ENCODE measurements around the gene PPA2.

DNA sequence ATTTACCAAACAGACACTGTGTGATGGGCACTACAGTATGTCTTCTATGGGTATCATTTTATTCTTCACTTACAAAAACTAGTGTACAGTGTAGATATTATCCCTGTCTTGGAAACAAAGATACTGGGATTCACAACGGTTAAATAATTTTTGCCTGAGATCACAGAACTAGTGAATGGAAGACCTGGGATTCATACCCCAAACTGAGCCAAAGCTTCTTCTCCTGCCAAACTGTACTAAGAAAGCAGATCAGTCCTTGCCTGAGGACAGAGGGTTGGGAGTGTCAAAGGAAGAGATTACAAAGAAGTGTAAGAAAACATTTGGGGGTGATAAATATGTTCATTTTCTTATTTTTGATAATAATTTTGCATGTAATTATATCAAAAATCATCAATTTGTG is 43.1 kb downstream of the PPA2 start:
- TF ChIP-seq SPI1 (IDR thresholded peaks at IDR 0.05; ENCODE audit: borderline replicate concordance, low read depth): no peak
- TF ChIP-seq, protein P1, sequence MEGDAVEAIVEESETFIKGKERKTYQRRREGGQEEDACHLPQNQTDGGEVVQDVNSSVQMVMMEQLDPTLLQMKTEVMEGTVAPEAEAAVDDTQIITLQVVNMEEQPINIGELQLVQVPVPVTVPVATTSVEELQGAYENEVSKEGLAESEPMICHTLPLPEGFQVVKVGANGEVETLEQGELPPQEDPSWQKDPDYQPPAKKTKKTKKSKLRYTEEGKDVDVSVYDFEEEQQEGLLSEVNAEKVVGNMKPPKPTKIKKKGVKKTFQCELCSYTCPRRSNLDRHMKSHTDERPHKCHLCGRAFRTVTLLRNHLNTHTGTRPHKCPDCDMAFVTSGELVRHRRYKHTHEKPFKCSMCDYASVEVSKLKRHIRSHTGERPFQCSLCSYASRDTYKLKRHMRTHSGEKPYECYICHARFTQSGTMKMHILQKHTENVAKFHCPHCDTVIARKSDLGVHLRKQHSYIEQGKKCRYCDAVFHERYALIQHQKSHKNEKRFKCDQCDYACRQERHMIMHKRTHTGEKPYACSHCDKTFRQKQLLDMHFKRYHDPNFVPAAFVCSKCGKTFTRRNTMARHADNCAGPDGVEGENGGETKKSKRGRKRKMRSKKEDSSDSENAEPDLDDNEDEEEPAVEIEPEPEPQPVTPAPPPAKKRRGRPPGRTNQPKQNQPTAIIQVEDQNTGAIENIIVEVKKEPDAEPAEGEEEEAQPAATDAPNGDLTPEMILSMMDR (IDR thresholded peaks at IDR 0.05; ENCODE audit: insufficient read depth, low read length): no peak
- TF ChIP-seq, protein P2, sequence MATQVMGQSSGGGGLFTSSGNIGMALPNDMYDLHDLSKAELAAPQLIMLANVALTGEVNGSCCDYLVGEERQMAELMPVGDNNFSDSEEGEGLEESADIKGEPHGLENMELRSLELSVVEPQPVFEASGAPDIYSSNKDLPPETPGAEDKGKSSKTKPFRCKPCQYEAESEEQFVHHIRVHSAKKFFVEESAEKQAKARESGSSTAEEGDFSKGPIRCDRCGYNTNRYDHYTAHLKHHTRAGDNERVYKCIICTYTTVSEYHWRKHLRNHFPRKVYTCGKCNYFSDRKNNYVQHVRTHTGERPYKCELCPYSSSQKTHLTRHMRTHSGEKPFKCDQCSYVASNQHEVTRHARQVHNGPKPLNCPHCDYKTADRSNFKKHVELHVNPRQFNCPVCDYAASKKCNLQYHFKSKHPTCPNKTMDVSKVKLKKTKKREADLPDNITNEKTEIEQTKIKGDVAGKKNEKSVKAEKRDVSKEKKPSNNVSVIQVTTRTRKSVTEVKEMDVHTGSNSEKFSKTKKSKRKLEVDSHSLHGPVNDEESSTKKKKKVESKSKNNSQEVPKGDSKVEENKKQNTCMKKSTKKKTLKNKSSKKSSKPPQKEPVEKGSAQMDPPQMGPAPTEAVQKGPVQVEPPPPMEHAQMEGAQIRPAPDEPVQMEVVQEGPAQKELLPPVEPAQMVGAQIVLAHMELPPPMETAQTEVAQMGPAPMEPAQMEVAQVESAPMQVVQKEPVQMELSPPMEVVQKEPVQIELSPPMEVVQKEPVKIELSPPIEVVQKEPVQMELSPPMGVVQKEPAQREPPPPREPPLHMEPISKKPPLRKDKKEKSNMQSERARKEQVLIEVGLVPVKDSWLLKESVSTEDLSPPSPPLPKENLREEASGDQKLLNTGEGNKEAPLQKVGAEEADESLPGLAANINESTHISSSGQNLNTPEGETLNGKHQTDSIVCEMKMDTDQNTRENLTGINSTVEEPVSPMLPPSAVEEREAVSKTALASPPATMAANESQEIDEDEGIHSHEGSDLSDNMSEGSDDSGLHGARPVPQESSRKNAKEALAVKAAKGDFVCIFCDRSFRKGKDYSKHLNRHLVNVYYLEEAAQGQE (IDR thresholded peaks at IDR 0.05; ENCODE audit: insufficient replicate concordance, low read depth): no peak
- no peak for TF ChIP-seq GABPA (IDR thresholded peaks at IDR 0.05; ENCODE audit: low read depth)
- TF ChIP-seq POLR2AphosphoS5 (IDR thresholded peaks at IDR 0.05; ENCODE audit: low read depth): no peak

Data from HL-60 (cell line).